HG02840 (cell line): ENCODE results near the gene GSS.

Source experiments
- ATAC-seq: cut with Tn5 transposase; IDR thresholded peaks from one replicate; pipeline ENCODE4 v1.9.1; 2021; ENCODE audit warnings: mild to moderate bottlenecking, moderate library complexity, moderate number of reproducible peaks; ENCODE audit not compliant: unreplicated experiment, low FRiP score

Gene GSS

DNA sequence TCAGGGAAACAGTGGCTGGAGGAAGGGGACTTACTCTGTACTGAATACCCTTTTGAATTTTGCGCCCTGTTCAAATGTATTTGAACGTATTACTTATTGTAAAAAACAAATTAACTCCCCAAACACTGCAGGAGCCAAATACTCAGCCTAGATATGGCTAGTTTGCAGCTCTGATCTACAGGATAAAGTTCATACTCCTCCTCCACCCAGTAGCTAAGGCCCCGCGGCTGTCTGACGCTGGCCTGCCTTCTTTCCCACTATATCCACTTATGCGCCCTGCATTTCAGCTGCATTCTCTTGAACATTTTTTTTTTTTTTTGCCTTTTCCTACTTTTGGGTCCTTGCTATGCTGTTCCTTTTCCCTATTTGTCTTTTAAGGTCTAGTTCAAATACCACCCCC, 6.5 kb downstream of the GSS start:
- no peak for ATAC-seq

DNA sequence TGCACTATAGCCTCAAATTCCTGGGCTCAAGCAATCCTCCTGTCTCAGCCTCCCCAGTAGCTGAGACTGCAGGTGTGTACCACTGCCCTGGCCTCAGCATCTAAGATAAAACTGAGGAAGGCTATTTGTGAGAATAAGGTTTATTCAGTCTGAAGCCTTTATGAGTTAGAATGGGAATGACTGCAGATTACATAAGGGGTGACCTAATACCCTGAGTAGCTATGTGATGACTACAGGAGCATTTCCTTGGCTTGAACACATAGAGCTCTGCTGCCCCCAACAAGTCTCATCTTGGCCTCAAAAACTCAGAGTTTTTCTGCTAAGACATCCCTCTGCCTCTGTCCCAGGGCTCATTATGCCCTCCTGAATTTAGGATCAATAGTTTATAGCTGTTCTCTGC, 7.6 kb downstream of the GSS start:
- no peak for ATAC-seq

DNA sequence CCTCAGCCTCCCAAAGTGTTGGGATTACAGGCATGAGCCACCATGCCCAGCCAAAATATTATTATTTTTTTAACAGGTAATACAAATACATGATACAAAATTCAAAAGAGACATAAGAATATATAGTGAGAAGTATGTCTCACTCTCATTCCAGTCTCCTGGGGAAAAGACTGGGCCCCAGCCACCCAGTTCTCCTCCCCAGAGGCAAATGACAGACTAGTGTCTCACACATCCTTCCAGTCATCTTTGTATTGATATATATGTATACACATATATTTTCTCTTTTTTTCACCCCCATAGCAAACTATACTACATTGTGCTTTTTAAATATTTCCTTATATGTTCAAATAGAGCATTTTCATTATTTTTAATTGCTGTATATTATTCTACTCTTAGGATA, 8.3 kb downstream of the GSS start:
- no peak for ATAC-seq

DNA sequence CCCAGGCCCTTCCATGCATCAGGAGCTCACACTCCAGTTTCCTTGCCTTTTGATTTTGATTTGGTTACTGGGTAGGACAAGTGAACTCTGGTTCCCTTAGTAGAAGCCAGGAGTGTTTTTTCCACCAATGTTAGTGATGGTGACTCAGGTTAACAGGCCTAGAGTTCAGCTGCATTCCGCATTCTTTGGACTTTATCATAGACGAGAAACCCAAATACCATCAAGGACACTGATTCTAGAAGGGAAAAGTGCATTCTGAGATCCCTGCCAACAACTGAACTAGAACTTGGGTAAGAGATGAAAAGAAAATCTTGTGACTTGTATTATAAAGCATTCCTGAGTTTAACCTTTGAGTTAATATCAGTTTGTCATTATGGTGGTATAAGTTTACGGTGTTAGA, 8.9 kb downstream of the GSS start:
- ATAC-seq, result no peak

DNA sequence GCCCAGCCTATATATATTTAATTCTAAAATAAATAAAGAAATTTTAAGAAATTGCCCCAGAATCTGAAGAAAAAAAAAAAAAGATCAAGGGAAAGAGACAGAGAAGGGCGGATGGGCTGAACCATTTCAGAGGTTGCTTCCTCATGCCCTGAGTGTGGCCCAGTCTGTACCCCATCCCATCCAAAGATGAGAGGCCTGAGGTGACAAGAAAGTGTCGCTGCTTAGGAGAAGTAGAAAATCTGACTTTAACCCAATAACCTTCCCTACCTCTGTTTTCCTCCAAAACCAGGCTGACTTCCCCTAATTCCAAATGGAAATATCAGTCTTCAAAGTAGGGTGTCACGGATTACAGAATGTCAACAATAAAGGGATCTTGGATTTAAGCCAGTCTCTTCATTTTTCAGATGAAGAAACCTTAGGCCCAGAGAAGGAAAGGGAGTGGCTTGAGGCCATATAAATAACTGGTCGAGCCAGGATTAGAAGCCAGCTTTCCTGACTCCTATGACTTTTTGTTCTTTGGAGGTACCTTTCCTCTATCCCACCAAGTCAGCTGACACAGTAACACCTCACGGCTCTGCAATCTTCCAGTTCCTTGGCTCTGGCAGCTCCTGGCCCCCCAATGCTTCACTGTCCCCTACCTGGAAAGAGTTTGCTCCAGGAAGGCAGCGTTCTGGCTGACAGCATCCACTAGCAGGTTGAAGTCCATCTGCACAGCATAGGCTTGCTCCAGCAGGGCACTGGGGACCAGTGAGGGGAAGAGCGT, 10.1 kb downstream of the GSS start:
- ATAC-seq, result no peak

DNA sequence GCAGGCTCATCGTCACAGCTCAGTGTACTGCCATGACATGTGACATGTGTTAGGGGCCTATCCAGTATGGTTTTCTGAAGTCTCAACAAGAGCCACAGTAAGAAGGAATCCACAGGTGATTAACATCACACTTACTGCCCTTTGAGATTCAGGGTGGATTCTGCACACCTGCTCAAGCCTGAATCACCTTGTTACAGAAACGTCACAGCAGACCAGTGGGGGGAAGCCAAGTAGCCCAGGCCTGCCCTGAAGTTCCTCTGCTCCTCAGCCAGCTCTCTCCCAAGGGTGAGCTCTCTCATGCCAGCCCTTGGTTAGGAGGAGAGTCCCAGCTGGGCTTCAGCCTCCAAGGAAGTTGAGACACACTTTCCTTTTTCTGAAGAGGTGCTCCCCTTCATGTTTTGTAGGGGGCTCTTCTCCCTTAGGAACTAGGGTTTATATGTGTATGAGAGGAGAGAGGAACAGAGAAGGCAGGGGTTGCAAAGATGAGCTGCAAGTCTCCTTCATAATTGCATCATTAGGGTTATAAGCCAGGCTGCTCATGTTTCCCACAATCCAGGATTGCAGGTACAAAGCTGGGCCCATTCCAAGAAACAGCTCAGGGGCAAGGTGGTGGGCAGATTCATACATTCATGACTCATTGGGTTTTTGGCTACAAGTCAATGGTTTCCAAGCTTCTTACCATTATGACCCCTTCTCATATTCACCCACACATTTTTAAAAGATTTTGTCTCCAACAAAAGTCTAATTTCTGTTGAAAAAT, 11.6 kb downstream of the GSS start:
- no peak for ATAC-seq

DNA sequence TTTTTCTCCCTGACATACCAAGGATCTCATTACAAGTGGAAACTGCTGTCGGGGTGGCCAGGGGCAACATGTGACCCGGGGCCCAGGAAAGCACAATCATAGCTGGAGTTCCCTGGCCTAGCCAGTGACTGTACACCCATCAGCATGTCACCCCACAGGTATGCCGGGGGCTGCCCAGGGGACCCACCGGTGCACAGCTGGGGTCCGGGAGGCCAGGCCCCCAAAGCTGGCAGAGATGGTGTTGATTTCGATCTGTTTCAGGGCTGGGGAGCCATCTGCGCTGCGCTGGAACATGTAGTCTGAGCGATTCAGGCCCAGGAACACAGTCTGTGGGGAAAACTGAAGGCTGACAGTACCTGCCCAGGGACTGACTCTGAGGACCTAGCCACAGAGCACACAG, 13.3 kb downstream of the GSS start:
- no peak for ATAC-seq

DNA sequence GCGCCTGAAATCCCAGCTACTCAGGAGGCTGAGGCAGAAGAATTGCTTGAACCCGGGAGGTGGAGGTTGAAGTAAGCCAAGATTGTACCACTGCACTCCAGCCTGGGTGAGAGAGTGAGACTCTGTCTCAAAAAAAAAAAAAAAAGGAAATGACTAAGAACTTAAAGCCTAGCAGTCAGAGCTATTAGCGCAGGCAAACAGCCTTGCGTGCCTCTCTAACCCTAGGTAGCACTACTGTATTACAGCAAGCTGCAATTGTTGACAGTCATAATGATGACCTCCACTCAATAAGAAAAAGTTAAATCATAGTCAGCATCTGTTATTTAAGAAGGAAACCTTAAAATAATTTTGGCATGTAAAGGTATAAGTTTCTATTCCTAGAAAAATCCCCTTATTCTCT, 14.4 kb downstream of the GSS start:
- ATAC-seq, result no peak

DNA sequence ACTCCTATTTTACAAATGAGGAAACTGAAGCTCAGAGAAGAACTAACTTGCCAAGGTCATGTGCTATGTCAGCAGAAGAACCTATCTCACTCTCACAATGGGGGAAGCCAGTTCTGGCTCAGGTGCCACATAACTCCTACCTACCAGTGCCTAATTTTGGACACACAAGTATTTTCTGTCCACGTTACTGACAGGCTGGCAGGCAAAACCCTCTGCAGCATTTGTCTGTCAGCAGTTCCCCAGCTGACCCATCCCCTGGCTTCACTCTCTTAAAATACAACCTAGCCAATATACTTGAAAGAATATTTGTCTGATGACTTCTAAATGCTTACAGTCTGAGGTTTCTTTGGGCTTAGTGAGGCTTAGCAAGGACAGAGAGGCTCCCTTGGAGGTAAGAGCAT, 15.5 kb downstream of the GSS start:
- ATAC-seq, result no peak

DNA sequence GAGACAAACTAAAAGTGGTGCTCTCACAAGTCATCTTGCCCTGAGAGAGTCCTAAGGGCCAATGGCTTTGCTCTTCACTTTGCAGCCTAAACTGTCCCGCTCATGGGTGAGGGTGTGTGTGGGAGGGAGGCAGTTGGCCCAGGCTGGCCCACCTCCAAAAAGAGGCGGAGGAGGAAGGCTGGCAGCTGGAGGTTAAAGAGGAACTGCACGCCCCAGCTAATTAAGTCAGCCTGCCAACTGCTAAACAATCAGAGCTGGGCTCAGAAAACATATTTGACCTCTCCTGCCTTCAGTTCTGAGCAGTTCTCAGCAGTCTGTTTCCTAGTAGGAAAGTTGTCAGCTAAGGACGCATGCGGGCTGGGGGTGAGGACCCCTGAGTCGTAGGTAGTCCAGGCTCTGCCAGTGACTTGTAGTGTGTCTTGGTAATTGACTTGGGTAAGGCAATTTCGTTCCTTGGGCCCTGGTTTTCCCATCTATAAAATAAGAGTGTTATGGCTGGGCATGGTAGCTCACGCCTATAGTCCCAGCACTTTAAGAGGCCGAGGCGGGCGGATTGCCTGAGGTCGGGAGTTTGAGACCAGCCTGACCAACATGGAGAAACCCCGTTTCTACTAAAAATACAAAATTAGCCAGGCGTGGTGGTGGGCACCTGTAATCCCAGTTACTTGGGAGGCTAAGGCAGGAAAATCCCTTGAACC, 17.0 kb downstream of the GSS start:
- ATAC-seq, result no peak

DNA sequence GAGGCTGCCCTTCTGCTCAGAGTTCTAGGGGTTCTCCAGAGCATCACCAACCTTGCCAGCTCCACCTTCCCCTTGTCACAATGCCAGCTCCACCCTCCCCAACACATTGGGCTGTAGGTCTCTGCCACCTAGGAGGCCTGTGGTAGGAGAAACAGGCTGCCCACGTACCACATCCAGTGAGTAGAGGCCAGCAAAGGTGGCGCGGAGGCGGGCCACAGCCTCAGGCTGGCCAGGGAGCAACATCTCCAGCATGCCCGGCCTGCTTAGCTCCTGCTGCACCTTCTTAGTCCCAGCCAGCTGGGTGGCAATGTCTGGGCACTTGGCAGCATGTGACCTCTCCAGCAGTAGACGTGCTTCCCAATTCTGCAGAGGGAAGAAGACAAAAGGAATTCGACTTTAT, 23.8 kb downstream of the GSS start:
- no peak for ATAC-seq

DNA sequence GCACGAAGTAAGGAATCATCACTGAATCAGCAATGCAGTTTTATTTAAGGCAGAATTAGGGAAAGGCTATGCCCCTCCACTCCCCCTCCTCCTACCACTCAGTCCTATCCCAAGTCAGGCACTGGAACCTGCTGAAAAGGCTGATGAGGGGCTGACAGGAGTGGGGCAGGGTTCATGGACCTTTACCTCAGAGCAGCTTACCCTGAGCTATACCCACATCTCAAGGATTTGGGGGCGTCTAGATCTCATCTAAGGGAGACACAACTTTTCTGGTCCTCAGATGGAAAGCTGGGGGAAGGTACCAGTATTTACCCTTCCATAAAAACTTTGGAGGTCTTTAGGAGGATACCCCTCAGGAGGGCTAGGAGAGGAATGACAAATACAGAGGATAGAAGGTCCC, 27.2 kb downstream of the GSS start:
- no peak for ATAC-seq

DNA sequence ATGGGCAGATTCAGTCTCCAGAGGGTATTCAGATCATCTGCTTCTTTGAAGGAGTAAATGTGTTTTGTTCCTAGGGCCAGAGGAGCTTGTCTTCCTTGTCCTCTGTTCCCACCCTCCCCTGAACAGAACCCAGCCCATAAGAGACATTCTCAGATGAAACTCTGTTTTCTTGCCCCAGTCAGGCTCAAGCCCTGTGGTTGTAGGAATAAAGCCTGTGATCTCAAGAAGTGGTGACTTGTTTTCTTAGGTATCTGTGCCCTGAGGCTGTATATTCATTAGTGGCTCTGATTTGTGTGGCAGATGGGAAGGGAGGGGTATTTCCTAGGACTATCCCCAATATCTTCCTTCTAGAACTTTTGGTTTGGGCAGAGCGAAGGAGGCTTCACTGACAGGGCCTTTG, 27.9 kb downstream of the GSS start:
- no peak for ATAC-seq

DNA sequence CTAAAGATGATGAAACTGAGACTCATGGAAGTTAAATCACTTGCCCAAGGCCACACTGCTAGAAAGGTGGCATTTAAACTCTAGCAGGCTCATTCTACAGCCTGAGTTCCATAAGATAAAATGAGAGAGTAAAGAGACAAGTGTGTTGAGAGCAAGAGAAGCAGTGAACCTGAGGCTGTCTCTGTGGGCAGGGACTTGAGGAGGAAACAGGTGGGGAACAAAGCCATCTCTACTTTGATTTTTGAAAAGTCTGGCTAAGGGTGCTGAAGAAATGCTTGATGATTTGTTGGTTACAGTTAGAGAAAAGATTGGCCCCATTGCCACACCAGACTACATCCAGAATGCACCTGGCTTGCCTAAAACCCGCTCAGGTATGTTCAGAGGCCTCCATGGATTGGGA, 29.0 kb downstream of the GSS start:
- no peak for ATAC-seq

DNA sequence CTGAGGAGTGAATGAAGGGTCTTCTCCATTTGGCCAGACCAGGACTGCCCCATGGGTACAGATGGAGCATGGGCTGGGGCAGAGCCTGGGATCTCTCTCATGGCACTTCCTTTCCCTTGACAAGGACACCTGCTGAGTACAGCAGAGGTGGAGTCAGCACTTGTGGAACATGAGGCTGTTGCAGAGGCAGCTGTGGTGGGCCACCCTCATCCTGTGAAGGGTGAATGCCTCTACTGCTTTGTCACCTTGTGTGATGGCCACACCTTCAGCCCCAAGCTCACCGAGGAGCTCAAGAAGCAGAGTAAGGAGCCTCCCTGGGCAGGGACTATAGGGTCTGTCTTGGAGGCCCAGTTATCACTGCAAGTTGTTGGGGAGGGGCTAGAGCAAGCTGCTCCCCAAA, 29.6 kb downstream of the GSS start:
- no peak for ATAC-seq

DNA sequence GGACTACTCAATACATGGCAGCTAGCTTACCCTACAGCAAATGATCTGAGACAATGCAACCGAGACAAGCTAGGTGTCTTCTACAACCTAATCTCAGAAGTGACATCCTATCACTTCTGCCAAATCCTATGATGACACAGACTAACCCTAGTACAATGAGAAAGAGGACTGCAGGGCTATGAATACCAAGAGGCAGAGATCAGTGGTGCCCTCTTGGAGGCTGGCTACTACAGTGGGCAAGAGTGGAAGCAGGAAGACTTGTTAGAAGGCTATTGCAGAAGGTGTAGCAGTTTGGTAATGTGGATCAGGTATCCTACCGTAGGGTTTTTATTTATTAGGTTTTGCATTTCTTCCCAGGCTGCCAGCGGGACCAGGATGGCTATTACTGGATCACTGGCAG, 30.3 kb downstream of the GSS start:
- no peak for ATAC-seq

DNA sequence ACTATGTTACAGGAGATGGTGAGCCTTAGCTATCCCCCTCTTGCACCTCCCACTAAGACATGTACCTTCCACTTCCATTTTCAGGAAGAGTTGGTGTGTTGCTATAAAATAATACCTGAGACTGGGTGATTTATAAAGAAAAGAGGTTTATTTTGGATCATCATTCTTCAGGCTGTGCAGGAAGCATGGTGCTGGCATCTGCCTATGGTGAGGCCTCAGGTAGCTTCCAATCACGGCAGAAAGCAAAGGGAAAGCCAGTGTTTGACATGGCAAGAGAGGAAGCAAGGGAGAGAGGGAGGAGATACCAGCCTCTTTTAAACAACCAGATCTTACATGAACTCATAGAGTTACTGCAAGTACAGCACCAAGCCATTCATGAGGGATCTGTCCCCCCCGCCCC, 32.2 kb downstream of the GSS start:
- no peak for ATAC-seq

DNA sequence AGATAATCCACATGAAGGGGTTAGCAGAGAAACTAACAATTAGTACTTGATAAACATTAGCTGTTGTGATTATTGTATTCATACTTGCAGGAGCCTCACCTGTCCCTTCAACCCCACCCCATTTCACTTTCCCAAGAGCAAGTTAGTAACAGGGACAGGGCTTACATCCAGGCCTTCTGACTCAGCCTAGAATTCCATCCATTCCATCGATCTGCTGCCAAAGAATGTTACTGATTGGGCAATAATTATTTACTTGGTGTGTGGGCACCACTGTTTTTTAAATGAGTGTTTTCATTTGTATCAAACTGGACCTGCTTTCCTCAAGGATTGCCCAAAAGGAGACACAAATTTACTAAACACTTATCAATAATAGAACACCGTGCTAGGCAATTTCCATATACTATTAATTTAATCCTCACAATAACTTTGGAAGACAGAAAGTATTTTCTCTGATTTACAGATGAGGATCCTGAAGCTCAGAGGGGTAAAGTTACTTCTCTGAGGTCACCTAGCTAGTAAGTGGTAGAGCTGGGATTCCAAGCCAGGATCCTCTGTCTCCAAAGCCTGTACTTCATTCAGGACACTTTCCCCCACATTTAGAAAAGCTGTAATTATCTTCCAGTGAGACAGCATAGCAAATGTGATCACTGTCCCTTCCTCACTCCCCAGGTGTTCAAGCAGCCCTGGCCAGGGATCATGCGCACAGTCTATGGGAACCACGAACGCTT, 32.8 kb downstream of the GSS start:
- no peak for ATAC-seq

DNA sequence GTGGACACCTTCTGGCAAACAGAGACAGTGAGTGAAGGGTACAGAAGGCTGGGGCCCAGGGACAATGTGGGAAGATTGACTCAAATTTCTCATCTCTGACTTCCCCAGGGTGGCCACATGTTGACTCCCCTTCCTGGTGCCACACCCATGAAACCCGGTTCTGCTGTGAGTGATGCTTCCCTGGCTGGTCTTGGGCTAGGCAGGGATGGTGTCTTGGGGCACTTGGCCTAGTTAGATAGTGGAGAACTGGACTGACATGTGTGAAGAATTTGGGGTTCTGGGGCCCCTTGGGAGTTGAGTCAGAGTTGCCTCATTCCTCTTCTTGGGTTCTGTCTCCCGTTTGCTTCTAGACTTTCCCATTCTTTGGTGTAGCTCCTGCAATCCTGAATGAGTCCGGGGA, 34.2 kb downstream of the GSS start:
- ATAC-seq, result no peak

DNA sequence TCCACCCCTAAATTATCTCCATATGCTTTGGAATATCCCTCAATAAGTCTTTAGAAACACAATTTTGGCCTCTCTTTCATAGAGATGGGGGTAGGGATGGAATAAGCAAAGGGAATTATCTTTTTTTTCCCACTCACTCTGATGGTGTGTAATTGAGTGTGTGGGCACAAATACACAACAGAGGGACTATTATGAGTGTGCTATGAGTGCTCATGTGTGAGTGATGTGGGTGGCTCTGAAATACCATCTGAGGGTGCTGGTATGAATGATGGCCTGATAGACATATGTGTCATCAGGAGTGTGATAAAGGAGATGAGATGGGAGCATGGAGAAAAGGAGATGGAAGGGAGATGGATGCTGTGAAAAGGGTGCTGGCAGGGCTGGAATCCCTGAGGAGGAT, 35.6 kb downstream of the GSS start:
- no peak for ATAC-seq

DNA sequence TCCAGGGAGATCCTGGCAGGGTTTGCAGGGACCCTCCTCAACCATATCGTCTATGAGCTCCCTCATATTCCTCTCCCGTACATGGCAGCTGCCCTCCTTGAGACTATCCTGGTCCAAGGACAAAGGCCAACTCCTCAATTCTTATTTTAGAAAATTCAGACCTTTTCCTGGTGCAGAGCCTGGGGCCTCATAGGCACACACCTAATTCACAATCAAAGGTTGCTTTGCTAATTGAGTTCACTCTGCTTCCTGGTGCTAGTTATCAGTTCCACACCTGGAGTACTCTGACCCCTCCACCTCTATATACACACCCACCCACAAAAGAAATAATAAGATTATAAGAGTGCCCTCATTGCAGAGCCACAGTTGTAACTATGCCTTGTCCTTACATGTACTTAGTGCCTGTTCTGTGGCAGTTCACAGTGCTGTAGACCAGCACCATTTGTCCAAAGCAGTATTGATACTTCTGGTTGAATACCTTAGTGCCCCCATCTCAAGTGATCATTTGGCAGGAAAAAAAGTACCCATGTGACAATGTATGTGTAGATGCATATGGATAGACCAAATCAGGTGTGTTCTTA, 38.7 kb downstream of the GSS start:
- no peak for ATAC-seq
